ENCODE results near the gene TMPRSS9. TPM values are rescaled to one million over a fixed set of nuclear protein-coding genes. Genes with fewer than 3 reads are reported as not detected.

TMPRSS9 gene
- total RNA-seq, 1 experiment from 2014 or later, result not detected

DNA sequence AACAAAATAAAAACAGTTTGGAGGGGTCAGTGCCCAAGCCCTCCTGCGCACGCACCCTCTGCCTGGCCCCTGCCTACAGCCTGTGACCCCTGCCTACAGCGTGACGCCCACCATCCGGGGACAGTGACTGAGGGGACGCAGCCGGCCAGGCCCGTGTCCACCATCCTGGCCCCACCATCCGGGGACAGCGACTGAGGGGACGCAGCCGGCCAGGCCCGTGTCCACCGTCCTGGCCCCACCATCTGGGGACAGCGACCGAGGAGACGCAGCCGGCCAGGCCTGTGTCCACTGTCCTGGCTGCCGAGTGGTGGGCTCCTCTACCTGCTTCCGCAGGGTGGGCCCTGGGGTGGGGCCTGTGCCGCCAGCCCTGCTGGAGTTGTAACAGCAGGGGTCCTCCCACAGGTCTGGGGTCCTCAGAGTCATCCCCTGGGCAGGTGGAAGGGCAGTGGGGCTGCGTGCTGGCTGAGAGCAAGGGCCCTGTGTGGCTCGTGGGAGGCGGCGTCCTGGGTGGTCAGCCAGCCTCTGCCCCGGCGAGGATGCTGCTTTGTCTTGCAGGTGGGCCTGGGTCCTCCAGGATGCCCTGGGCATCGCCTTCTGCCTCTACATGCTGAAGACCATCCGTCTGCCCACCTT, 17.3 kb upstream of the TMPRSS9 start:
- BruUV-seq (replicated peaks), result no TSS peak
- Histone ChIP-seq H3K4me3 (ENCODE audit: low read depth, low read length, poor library complexity, severe bottlenecking) (no peak overlapping the region), H3K27me3 (replicated peaks; ENCODE audit: insufficient read depth, low read depth, low read length, poor library complexity) (no peaks in the 10 kb centered on the region), H3K27ac (ENCODE audit: low read depth, low read length, poor library complexity, severe bottlenecking) (no peak overlapping the region), H3K36me3 (ENCODE audit: insufficient read depth, low read length, poor library complexity, severe bottlenecking) (peaks cover 5% of the 10 kb centered on the region), H3K9me3 (ENCODE audit: low read depth, low read length, poor library complexity, severe bottlenecking) (no peaks in the 10 kb centered on the region), H3K4me1 (ENCODE audit: insufficient read depth, low read length, poor library complexity, severe bottlenecking) (no peaks in the 10 kb centered on the region)
- POLR2A ChIA-PET (ENCODE audit: low non-redundant PET), result no interaction called here
- intact Hi-C loops (cut with micrococcal nuclease; ENCODE audit: unreplicated experiment), result no loop called here
- CTCF ChIA-PET, result no interaction called here
- no peak for DNase-seq (ENCODE audit: low spot score)
- TF ChIP-seq, protein P1, sequence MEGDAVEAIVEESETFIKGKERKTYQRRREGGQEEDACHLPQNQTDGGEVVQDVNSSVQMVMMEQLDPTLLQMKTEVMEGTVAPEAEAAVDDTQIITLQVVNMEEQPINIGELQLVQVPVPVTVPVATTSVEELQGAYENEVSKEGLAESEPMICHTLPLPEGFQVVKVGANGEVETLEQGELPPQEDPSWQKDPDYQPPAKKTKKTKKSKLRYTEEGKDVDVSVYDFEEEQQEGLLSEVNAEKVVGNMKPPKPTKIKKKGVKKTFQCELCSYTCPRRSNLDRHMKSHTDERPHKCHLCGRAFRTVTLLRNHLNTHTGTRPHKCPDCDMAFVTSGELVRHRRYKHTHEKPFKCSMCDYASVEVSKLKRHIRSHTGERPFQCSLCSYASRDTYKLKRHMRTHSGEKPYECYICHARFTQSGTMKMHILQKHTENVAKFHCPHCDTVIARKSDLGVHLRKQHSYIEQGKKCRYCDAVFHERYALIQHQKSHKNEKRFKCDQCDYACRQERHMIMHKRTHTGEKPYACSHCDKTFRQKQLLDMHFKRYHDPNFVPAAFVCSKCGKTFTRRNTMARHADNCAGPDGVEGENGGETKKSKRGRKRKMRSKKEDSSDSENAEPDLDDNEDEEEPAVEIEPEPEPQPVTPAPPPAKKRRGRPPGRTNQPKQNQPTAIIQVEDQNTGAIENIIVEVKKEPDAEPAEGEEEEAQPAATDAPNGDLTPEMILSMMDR (conservative IDR thresholded peaks at IDR 0.05; ENCODE audit: low read depth, low read length), result no peak
- TF ChIP-seq EZH2 (IDR thresholded peaks at IDR 0.05; ENCODE audit: borderline replicate concordance, low read depth, low read length, poor library complexity, severe bottlenecking), result no peak

DNA sequence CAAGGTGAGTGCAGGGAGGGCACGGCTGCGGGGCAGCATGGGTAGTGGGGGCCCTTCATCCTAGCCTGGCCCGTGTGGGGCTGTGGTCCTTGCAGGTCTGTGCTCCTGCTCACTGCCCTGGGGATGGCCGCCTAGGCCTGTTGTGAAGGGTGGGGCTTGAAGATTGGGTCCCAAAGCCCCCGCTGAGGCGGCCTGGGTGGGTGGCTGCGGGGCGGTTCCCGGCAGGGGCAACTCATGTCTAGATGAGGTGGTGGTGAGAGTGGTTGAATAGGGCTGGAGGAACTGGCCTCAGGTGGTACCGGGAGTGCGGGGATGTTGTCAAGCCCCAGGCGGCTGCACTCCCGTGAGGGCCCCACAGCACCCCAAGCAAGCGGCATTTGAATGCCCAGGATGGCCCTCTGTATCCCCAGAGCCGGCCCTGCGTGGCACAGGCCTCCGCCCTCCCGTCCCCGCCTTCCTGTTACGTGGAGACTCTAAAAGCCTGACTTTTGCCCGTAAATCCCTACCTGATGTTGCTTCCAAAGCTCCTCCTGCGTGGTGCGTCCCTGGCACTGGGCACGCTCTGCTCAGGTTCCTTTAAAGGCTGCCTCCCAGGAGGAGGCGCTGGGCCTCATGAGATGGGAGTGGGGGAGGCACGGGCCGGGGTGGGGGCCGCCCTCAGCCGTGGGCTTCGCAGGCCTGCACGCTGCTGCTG, 16.6 kb upstream of the TMPRSS9 start:
- Histone ChIP-seq H3K27ac (ENCODE audit: low read depth, low read length, poor library complexity, severe bottlenecking) (no peak overlapping the region), H3K27me3 (replicated peaks; ENCODE audit: insufficient read depth, low read depth, low read length, poor library complexity) (no peaks in the 10 kb centered on the region), H3K4me3 (ENCODE audit: low read depth, low read length, poor library complexity, severe bottlenecking) (no peak overlapping the region), H3K36me3 (ENCODE audit: insufficient read depth, low read length, poor library complexity, severe bottlenecking) (peaks cover 5% of the 10 kb centered on the region), H3K4me1 (ENCODE audit: insufficient read depth, low read length, poor library complexity, severe bottlenecking) (no peaks in the 10 kb centered on the region), H3K9me3 (ENCODE audit: low read depth, low read length, poor library complexity, severe bottlenecking) (no peaks in the 10 kb centered on the region)
- no TSS peak for BruUV-seq (replicated peaks)
- intact Hi-C loops (cut with micrococcal nuclease; ENCODE audit: unreplicated experiment), result no loop called here
- no peak for TF ChIP-seq EZH2 (IDR thresholded peaks at IDR 0.05; ENCODE audit: borderline replicate concordance, low read depth, low read length, poor library complexity, severe bottlenecking)
- TF ChIP-seq, protein P1 (conservative IDR thresholded peaks at IDR 0.05; ENCODE audit: low read depth, low read length), result no peak
- ChIA-PET CTCF (no interaction called here), POLR2A (ENCODE audit: low non-redundant PET) (no interaction called here)
- DNase-seq (ENCODE audit: low spot score), result no peak

GRCh38 chr19:2344381-2344870, 15.6 kb upstream of the TMPRSS9 start:
- Histone ChIP-seq H3K27ac (ENCODE audit: low read depth, low read length, poor library complexity, severe bottlenecking) (no peak overlapping the region), H3K36me3 (ENCODE audit: insufficient read depth, low read length, poor library complexity, severe bottlenecking) (peaks cover 5% of the 10 kb centered on the region), H3K4me1 (ENCODE audit: insufficient read depth, low read length, poor library complexity, severe bottlenecking) (no peaks in the 10 kb centered on the region), H3K4me3 (ENCODE audit: low read depth, low read length, poor library complexity, severe bottlenecking) (no peak overlapping the region), H3K9me3 (ENCODE audit: low read depth, low read length, poor library complexity, severe bottlenecking) (no peaks in the 10 kb centered on the region), H3K27me3 (replicated peaks; ENCODE audit: insufficient read depth, low read depth, low read length, poor library complexity) (no peaks in the 10 kb centered on the region)
- BruUV-seq (replicated peaks), result no TSS peak
- no peak for TF ChIP-seq EZH2 (IDR thresholded peaks at IDR 0.05; ENCODE audit: borderline replicate concordance, low read depth, low read length, poor library complexity, severe bottlenecking)
- TF ChIP-seq, protein P1 (conservative IDR thresholded peaks at IDR 0.05; ENCODE audit: low read depth, low read length), result no peak
- DNase-seq (ENCODE audit: low spot score), result no peak
- CTCF ChIA-PET, result no interaction called here
- POLR2A ChIA-PET (ENCODE audit: low non-redundant PET), result no interaction called here
- intact Hi-C loops (cut with micrococcal nuclease; ENCODE audit: unreplicated experiment), result no loop called here
